IPS DF 6.9 (cell line): ENCODE measurements around the gene ITGAD.

ENCODE experiments used
- DNase-seq: peaks from one replicate; pipeline ENCODE4 v3.0.0-alpha.2; 2013; ENCODE audit warnings: low read depth, low spot score
- H3K27ac ChIP-seq: one replicate; pipeline ENCODE4 v1.5.1; 2013; ENCODE audit warnings: low read length, control low read depth
- H3K27me3 ChIP-seq: 2 replicates; pipeline ENCODE4 v1.6.1; 2013; ENCODE audit warnings: mild to moderate bottlenecking, low read length; ENCODE audit not compliant: control insufficient read depth, insufficient read depth
- H3K36me3 ChIP-seq: 2 replicates; pipeline ENCODE4 v1.6.1; 2013; ENCODE audit warnings: low read length; ENCODE audit not compliant: control insufficient read depth, insufficient read depth
- H3K4me1 ChIP-seq: 2 replicates; pipeline ENCODE4 v1.6.1; 2013; ENCODE audit warnings: low read length; ENCODE audit not compliant: control insufficient read depth, insufficient read depth
- H3K4me3 ChIP-seq: 2 replicates; pipeline ENCODE4 v1.5.1; 2013; ENCODE audit warnings: mild to moderate bottlenecking, low read length
- H3K9me3 ChIP-seq: 2 replicates; pipeline ENCODE4 v1.6.1; 2013; ENCODE audit warnings: low read length, inconsistent platforms; ENCODE audit not compliant: control insufficient read depth, insufficient read depth
- WGBS: extraction: QIAGEN DNeasy Blood & Tissue Kit; methylation state at CpG from one replicate; pipeline ENCODE4 v1.1.7; 2013; ENCODE audit warnings: mixed read lengths, missing lambda C conversion rate; ENCODE audit not compliant: insufficient read length, insufficient coverage; 5-methylcytosine and 5-hydroxymethylcytosine counted together

Gene ITGAD

DNA sequence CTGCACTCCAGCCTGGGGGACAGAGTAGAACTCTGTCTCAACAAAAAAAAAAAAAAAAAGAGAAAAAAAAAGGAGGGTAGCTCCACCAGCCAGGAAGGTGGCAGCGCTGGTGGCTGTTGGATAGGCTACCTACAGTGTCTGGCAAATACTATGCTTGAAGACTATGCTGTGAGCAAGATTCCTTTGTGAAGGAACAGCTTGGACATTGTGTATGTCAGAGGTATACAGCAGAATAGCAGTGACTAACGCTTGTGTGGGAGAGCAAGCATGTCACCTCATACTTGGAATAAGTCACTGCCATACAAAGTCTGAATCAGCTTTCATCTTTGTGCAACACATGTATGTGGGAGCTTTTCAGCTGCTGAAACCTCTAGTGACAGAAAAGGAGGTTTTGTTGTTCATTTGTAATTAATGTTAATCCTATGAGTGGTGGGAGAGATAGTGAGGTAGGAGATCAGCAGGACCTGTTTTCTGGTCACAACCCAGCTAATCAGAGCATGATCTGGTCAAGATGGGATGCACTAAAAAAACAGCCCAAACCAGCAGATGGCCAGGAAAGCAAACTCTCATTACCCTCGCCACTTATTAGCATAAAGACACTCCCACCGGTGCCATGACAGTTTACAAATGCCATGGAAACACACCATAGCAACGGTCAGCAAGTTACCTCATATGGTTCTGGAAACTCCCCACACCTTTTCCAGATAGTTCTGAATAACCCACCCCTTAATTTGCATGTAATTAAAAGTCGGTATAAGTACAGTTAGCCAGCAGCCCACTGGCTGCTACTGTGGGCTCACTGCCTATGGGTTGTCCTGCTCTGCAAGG lies 6.8 kb upstream of the ITGAD start:
- DNase-seq: no peak
- no peaks in the 10 kb centered on the region; the same call in 1 of the 2 replicates for H3K27me3 ChIP-seq
- WGBS: no CpG with 5 or more reads among the region's 6 CpGs
- H3K36me3 ChIP-seq: no peaks in the 10 kb centered on the region
- no peak overlapping the region for H3K27ac ChIP-seq
- no peak overlapping the region for H3K4me3 ChIP-seq
- H3K4me1 ChIP-seq: no peaks in the 10 kb centered on the region
- H3K9me3 ChIP-seq: no peaks in the 10 kb centered on the region

DNA sequence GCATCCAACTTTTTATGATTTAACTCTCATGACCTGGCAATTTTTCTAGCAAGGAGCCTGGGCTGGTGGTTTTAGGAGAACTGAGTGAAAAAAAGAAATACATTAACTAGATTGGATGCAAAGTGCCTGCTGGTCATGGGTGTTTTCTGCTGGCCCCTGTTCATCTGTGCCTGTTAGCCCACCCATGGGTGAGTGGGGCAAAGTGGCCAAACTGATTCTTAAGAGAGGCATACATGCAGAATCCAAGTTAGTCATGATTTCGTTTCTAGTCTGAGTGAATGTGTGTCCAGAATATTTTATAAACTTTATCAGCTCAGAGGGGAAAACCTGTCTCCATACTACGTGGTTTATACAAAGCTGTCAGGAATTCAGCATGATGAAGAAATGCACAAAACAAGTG lies 4.6 kb upstream of the ITGAD start:
- Histone ChIP-seq H3K36me3 (no peaks in the 10 kb centered on the region), H3K4me1 (no peaks in the 10 kb centered on the region; the same call in 1 of the 2 replicates), H3K9me3 (no peaks in the 10 kb centered on the region), H3K27me3 (no peaks in the 10 kb centered on the region; the same call in 1 of the 2 replicates), H3K4me3 (no peak overlapping the region), H3K27ac (no peak overlapping the region)
- no CpG with 5 or more reads among the region's 2 CpGs for WGBS
- no peak for DNase-seq

DNA sequence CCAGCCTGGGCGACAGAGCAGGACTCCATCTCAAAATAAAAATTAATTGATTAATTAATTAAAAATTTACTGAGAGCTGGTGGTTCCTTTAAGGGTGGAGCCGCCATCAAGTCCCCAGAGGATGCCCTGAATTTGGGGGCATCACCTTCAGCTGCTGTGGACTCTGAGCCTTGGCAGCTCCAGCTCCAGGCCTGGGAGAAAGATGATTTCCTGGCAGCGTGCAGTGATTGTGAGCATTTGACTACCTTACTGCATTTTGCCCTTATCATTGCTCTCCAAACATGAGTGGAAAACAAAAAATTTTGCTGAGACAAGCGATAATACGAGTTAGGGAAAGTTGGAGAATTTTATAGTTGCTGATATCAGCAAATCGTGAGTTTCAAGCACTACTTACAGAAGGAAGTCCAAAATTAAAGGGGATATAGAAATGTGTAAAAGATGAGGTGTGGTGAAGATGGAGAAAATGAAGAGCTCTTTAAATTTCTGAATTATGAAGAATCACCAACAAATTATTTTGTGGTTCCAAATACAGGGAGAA lies 2.6 kb upstream of the ITGAD start:
- no peaks in the 10 kb centered on the region for H3K27me3 ChIP-seq
- WGBS: 100% methylated on average over 1 of the region's 6 CpGs
- H3K4me1 ChIP-seq: no peaks in the 10 kb centered on the region; the same call in 1 of the 2 replicates
- no peaks in the 10 kb centered on the region for H3K9me3 ChIP-seq
- DNase-seq: no peak
- H3K27ac ChIP-seq: no peak overlapping the region
- no peaks in the 10 kb centered on the region for H3K36me3 ChIP-seq
- no peak overlapping the region for H3K4me3 ChIP-seq

DNA sequence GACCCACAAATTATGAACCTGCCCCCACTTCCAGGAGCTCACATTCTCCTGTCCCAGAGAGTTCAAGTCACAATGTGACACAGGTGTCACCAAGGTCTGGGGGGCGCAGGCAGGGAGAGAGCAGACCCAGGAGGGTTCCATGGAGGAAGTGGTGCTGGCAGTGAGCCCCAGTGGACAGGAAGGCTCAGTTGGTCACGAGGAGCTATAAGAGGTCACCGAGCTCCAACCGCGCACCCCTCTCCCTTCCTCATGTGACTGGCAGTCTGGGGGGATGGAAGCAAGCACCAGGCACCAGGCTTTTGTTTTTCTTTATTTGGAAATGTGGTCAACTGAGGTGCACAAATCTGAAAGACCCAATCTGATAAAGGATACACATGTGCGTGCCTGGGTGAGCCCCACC lies 2.5 kb downstream of the ITGAD start:
- Histone ChIP-seq H3K27me3 (no peaks in the 10 kb centered on the region), H3K9me3 (no peaks in the 10 kb centered on the region), H3K4me3 (no peak overlapping the region), H3K36me3 (no peaks in the 10 kb centered on the region), H3K4me1 (no peaks in the 10 kb centered on the region; the same call in 1 of the 2 replicates), H3K27ac (no peak overlapping the region)
- no CpG with 5 or more reads among the region's 6 CpGs for WGBS
- DNase-seq: no peak

DNA sequence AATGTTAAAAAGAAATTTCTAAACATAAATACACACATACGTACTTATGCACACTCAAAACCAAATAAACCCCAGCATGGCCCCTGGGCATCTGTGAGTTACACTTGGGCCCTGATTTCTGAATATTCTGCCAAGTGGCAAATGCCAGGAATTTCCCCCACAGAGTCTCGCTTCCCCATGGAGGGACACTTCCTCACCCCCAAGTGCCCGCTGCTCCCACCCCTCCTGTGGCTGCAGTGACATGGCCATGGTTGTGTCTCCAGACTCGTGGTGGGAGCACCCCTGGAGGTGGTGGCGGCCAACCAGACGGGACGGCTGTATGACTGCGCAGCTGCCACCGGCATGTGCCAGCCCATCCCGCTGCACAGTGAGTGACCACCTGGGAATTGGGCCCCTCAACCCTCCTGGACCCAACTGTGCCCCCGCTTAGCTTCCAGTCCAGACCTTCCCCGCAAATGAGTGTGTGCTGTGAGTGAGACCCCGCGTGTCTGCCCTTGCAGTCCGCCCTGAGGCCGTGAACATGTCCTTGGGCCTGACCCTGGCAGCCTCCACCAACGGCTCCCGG lies 4.0 kb downstream of the ITGAD start:
- no peak overlapping the region for H3K27ac ChIP-seq
- no peak overlapping the region for H3K4me3 ChIP-seq
- no peaks in the 10 kb centered on the region for H3K27me3 ChIP-seq
- no peaks in the 10 kb centered on the region; the same call in 1 of the 2 replicates for H3K4me1 ChIP-seq
- DNase-seq: no peak
- no CpG with 5 or more reads among the region's 18 CpGs for WGBS
- H3K36me3 ChIP-seq: no peaks in the 10 kb centered on the region
- no peaks in the 10 kb centered on the region for H3K9me3 ChIP-seq

DNA sequence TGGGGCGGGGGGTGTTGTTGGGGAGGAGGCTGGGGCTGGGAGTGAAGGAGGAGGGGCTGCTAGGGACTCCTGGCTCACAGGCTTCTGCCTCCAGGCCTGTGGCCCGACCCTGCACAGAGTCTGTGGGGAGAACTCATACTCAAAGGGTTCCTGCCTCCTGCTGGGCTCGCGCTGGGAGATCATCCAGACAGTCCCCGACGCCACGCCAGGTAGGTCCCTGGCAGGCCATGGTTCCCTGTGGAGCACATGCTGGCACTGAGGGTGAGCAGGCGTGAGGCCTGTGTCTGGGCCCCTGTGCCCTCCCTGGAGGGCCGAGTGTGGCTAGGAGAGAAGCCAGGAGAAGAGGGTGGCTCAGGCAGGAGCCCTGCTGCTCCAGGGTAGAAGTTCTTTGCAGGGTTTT lies 4.6 kb downstream of the ITGAD start:
- Histone ChIP-seq H3K36me3 (no peaks in the 10 kb centered on the region), H3K27me3 (no peaks in the 10 kb centered on the region), H3K4me3 (no peak overlapping the region), H3K9me3 (no peaks in the 10 kb centered on the region), H3K27ac (no peak overlapping the region), H3K4me1 (no peaks in the 10 kb centered on the region; the same call in 1 of the 2 replicates)
- DNase-seq: no peak
- WGBS: no CpG with 5 or more reads among the region's 9 CpGs

DNA sequence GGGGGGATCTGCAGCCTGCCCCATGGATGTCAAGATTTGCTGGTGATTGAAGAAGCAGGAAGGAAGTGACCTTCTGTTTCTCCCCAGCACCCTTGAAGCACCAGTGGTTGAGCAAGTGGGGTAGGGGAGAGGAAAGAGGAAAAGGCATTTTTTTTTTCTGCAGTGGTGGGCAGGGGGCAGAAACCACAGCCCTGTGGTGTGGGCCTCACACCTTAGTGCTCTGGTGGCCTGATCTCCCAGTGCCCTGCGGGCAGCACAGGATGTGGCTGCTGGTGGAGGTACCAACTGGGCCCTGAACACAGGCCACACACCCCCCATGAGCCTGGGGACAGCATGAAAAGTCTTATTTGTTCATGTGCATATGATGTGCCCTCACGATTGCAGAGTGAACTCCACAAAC lies 7.1 kb downstream of the ITGAD start:
- DNase-seq: no peak
- H3K36me3 ChIP-seq: no peaks in the 10 kb centered on the region
- H3K4me3 ChIP-seq: no peak overlapping the region
- no peaks in the 10 kb centered on the region for H3K27me3 ChIP-seq
- no peaks in the 10 kb centered on the region for H3K4me1 ChIP-seq
- no peak overlapping the region for H3K27ac ChIP-seq
- H3K9me3 ChIP-seq: no peaks in the 10 kb centered on the region
- no CpG with 5 or more reads among the region's 2 CpGs for WGBS

DNA sequence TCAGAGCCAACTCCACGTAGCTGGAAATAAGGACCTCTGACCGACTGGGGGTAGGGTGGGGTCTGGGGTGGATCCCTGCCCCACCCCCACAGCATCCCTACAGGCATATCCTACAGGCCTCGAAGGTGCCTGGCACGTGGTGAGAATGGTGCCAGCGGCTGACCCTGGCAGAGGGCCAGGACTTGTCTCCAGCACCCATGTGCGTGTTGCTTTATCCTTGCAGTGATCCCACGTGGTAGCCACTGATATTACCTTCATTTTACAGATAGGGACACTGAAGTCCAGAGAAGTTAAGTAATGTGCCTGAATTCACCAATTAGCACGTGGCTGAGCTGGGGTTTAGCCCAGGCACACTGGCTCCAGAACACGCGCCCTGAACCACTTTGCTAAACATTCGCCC lies 8.3 kb downstream of the ITGAD start:
- H3K4me1 ChIP-seq: no peaks in the 10 kb centered on the region
- no CpG with 5 or more reads among the region's 11 CpGs for WGBS
- no peak for DNase-seq

DNA sequence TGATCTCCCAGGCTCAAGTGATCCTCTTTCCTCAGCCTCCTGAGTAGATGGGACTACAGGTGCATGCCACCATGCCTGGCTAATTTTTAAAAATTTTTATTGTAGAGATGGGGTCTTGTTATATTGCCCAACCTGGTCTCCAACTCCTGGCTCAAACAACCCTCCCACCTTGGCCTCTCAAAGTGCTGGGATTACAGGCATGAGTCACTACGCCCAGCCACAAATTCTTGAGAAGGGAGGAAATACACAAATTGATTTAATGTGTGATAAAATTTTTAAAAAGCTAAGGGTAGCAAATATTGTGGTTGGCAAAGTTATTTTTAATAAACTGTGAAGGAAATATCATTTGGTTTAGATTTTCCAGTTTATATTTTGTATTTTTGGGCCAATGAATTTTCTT lies 9.6 kb downstream of the ITGAD start:
- DNase-seq: no peak
- Histone ChIP-seq H3K4me1 (no peaks in the 10 kb centered on the region), H3K36me3 (no peaks in the 10 kb centered on the region), H3K27me3 (no peaks in the 10 kb centered on the region), H3K4me3 (no peak overlapping the region), H3K9me3 (no peaks in the 10 kb centered on the region), H3K27ac (no peak overlapping the region)
- no CpG with 5 or more reads among the region's 1 CpG for WGBS

More for the DNA sequence above, 8.3 kb downstream of the ITGAD start:
- H3K27me3 ChIP-seq: no peaks in the 10 kb centered on the region
- no peak overlapping the region for H3K27ac ChIP-seq
- no peaks in the 10 kb centered on the region for H3K9me3 ChIP-seq
- H3K36me3 ChIP-seq: no peaks in the 10 kb centered on the region
- no peak overlapping the region for H3K4me3 ChIP-seq

DNA sequence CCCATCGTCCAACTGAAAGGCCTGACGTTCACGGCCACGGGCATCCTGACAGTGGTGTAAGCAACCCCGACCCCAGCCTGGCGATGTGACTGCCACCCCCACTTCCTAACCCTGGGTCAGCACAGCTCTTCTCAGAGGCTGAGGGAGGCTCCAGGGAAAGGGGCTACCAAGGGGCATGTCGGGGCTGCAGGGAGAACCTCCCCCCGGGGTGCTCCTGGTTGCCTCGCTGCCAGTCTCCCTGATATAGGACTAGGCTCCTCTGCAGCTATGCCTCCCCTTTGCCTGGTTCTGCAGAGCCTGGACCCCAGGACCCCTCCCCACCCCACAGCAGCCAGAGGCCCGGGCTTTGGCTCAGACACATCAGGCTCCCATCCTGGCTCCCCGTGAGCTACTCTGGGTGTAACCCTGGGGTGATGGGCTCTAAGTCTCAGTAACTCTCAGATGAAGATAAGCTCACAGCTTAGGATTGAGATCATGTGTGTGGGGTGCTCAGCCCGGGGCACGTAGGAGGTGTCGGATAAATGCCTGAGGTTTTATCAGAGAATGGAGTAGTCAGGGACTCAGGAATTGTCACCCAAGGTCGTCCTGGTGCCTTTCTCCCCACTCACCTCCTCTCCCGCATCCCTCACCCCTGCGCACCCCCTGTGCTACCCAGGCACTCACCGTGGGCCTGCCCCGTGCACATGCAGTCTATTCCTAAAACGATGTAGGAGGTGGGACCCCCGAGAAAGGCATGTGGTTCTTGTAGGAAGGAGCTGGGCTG lies 10.6 kb downstream of the ITGAD start:
- no peak for DNase-seq
- no peaks in the 10 kb centered on the region for H3K4me1 ChIP-seq
- H3K4me3 ChIP-seq: no peak overlapping the region
- H3K27me3 ChIP-seq: no peaks in the 10 kb centered on the region
- H3K9me3 ChIP-seq: no peaks in the 10 kb centered on the region
- no CpG with 5 or more reads among the region's 21 CpGs for WGBS
- H3K27ac ChIP-seq: no peak overlapping the region
- no peaks in the 10 kb centered on the region for H3K36me3 ChIP-seq
